ENCODE results near the gene TAF11L3.

- TF ChIP-seq CTCF (IDR thresholded peaks at IDR 0.05; ENCODE audit: low read depth, low read length) (no peak), MAX (IDR thresholded peaks at IDR 0.05; ENCODE audit: low read depth, low read length) (no peak), POLR2A (IDR thresholded peaks at IDR 0.05; ENCODE audit: extremely low read depth, insufficient read length) (no peak), MYC (IDR thresholded peaks at IDR 0.05; ENCODE audit: low read depth, low read length) (no peak)
Observed at GRCh38 chr5:17470064-17470463, 48.1 kb upstream of the TAF11L3 start.
